Measurements from ENCODE around the gene THPO. TPM values are rescaled to one million over a fixed set of nuclear protein-coding genes. Genes with fewer than 3 reads are reported as not detected.

The THPO gene
- total and polyA plus RNA-seq, 2 experiments from 2014 or later = 0.14 to 1.9 TPM

DNA sequence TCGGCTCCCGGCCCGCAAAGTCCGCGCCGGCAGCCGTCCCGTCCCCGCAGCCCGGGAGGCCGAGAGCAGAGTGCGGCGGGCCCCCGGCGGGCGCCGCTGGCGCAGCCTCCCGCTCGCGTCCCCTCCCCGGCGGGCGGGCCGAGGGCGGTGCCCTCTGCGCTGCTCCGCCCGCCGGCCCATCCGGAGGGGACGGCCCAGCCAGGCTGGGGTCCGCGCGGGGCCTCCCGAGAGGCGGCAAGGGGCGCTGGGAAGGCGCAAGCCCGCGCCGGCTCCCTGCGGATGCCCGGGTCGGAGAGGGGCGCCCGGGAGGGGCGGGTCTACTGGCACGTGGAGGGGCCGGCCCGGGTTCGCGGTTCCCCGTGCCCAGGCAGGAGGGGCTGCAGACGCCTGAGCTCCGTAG is 16.5 kb downstream of the THPO start, which contains the start of the genes CLCN2 and POLR2H:
CLCN2 (minus strand) TSS at position 74 of the 400 bp plus-strand sequence. CDS start 126 bp downstream, outside the sequence.
POLR2H (plus strand) TSS at position 179 of the 400 bp plus-strand sequence. CDS start 1,783 bp downstream, outside the sequence.
- peaks cover 14% of the 10 kb centered on the region for H3K27me3 ChIP-seq (ENCODE audit: insufficient read depth)
- peak within 1 kb of the TSS; percentile 99 for H3K4me3 Mint-ChIP-seq
- peaks cover 35% of the 10 kb centered on the region for H3K36me3 Mint-ChIP-seq (ENCODE audit: low read depth)
- peak; percentile 72 for TF ChIP-seq POLR2AphosphoS5 (IDR thresholded peaks at IDR 0.05; ENCODE audit: low read depth)
- no peak for TF ChIP-seq NANOG (IDR thresholded peaks at IDR 0.05; ENCODE audit: borderline replicate concordance)
- H3K4me1 Mint-ChIP-seq = peaks cover 25% of the 10 kb centered on the region
- H4K20me1 ChIP-seq (replicated peaks; ENCODE audit: insufficient read depth) = peaks cover 3% of the 10 kb centered on the region; the same call in 1 of the 2 replicates
- peaks cover 7% of the 10 kb centered on the region for H3K36me3 ChIP-seq (ENCODE audit: insufficient read depth)
- peaks cover 3% of the 10 kb centered on the region; the same call in 1 of the 2 replicates for H3F3A ChIP-seq (replicated peaks; ENCODE audit: low read depth)
- H3K9me2 ChIP-seq (ENCODE audit: insufficient read depth) = no peaks in the 10 kb centered on the region
- ATAC-seq = peak; percentile 55
- peak within 1 kb of the TSS; percentile 82 for H3K4me3 ChIP-seq
- peak within 1 kb of the TSS; percentile 96 for H3K4me2 ChIP-seq
- H3K27ac ChIP-seq (ENCODE audit: low read depth) = peak within 1 kb of the TSS; percentile 88
- peaks cover 2% of the 10 kb centered on the region; the same call in 1 of the 3 replicates for H3K9me3 Mint-ChIP-seq
- peak; percentile 80 for DNase-seq (ENCODE audit: low spot score)
- peaks cover 22% of the 10 kb centered on the region for H3K27me3 Mint-ChIP-seq (ENCODE audit: insufficient read depth, low read depth, poor library complexity)
- peak within 1 kb of the TSS; percentile 43; the same call in 1 of the 2 replicates for H2AFZ ChIP-seq
- H3K4me1 ChIP-seq (ENCODE audit: insufficient read depth) = peaks cover 19% of the 10 kb centered on the region
- H3K79me2 ChIP-seq (replicated peaks; ENCODE audit: insufficient read depth) = peaks cover 23% of the 10 kb centered on the region
- peak within 1 kb of the TSS; percentile 90 for H3K27ac Mint-ChIP-seq

GRCh38 chr3:184360929-184361531 is 17.0 kb downstream of the THPO start:
- Histone ChIP-seq H3K36me3 (ENCODE audit: insufficient read depth) (peaks cover 9% of the 10 kb centered on the region), H3K79me2 (replicated peaks; ENCODE audit: insufficient read depth) (peaks cover 21% of the 10 kb centered on the region), H3K9me2 (ENCODE audit: insufficient read depth) (no peaks in the 10 kb centered on the region), H3K4me2 (peak overlapping the region; percentile 96), H3K27me3 (ENCODE audit: insufficient read depth) (peaks cover 14% of the 10 kb centered on the region), H3F3A (replicated peaks; ENCODE audit: low read depth) (peaks cover 3% of the 10 kb centered on the region; the same call in 1 of the 2 replicates), H4K20me1 (replicated peaks; ENCODE audit: insufficient read depth) (peaks cover 3% of the 10 kb centered on the region; the same call in 1 of the 2 replicates), H2AFZ (0 out of 2 replicates have a peak overlapping the region, but pooled peaks have one; percentile 23), H3K4me3 (peak overlapping the region; percentile 82), H3K27ac (ENCODE audit: low read depth) (no peak overlapping the region), H3K4me1 (ENCODE audit: insufficient read depth) (peaks cover 19% of the 10 kb centered on the region)
- ATAC-seq (no peak), DNase-seq (ENCODE audit: low spot score) (no peak)
- Mint-ChIP-seq H3K4me1 (peaks cover 25% of the 10 kb centered on the region), H3K36me3 (ENCODE audit: low read depth) (peaks cover 30% of the 10 kb centered on the region), H3K27me3 (ENCODE audit: insufficient read depth, low read depth, poor library complexity) (peaks cover 22% of the 10 kb centered on the region), H3K4me3 (peak overlapping the region; percentile 81), H3K9me3 (peaks cover 2% of the 10 kb centered on the region; the same call in 1 of the 3 replicates), H3K27ac (no peak overlapping the region)
- TF ChIP-seq EZH2phosphoT487 (IDR thresholded peaks at IDR 0.05; ENCODE audit: unreplicated experiment) (no peak), EZH2 (IDR thresholded peaks at IDR 0.05; ENCODE audit: low read depth, unreplicated experiment) (no peak), ZNF114 (CRISPR knock-in tag; IDR thresholded peaks at IDR 0.05) (no peak), POLR2AphosphoS5 (IDR thresholded peaks at IDR 0.05; ENCODE audit: low read depth) (no peak), CTCF (conservative IDR thresholded peaks at IDR 0.05; ENCODE audit: low read depth in 2 of 2) (no peak), REST (IDR thresholded peaks at IDR 0.05; ENCODE audit: unreplicated experiment) (no peak), JUNB (IDR thresholded peaks at IDR 0.05; ENCODE audit: unreplicated experiment) (no peak)
- TF ChIP-seq, protein P1, sequence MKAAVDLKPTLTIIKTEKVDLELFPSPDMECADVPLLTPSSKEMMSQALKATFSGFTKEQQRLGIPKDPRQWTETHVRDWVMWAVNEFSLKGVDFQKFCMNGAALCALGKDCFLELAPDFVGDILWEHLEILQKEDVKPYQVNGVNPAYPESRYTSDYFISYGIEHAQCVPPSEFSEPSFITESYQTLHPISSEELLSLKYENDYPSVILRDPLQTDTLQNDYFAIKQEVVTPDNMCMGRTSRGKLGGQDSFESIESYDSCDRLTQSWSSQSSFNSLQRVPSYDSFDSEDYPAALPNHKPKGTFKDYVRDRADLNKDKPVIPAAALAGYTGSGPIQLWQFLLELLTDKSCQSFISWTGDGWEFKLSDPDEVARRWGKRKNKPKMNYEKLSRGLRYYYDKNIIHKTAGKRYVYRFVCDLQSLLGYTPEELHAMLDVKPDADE (IDR thresholded peaks at IDR 0.05) = no peak
